Midbrain (tissue), 1 donor: Measurements from ENCODE around the gene ZNF318.

Experiments
- DNase-seq: peaks from one replicate; lab custom pipeline; 2025; lab: John Stamatoyannopoulos, UW

Gene ZNF318

DNA sequence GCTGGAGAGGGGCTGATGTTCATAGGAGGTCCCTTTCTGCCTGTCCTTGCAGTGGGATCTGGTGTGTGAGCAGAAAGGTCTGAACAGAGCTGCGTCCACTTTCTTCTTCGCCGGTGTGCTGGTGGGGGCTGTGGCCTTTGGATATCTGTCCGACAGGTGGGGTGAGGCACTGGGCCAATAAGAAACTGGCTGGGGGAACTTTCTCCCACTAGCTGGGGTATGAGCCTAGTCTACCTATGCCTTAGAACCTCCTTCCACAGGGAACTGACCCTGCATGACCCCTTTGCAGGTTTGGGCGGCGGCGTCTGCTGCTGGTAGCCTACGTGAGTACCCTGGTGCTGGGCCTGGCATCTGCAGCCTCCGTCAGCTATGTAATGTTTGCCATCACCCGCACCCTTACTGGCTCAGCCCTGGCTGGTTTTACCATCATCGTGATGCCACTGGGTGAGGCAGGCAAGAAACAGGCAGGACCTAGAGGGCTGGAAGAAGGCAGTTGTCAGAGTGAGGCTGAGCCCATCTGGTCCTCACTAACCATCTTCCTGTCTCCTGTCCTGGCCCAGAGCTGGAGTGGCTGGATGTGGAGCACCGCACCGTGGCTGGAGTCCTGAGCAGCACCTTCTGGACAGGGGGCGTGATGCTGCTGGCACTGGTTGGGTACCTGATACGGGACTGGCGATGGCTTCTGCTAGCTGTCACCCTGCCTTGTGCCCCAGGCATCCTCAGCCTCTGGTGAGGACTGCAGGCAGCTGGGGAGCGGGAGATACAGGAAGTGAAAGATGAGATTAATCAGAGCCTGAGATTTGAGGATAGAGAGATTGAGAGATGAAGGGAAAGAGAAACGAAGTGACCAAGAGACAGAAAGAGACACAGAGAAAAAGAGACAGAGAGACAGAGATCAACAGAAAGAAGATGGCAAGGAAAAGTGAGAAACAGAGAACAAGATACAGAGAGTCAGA lies 69.8 kb downstream of the ZNF318 start:
- no peak for DNase-seq

DNA sequence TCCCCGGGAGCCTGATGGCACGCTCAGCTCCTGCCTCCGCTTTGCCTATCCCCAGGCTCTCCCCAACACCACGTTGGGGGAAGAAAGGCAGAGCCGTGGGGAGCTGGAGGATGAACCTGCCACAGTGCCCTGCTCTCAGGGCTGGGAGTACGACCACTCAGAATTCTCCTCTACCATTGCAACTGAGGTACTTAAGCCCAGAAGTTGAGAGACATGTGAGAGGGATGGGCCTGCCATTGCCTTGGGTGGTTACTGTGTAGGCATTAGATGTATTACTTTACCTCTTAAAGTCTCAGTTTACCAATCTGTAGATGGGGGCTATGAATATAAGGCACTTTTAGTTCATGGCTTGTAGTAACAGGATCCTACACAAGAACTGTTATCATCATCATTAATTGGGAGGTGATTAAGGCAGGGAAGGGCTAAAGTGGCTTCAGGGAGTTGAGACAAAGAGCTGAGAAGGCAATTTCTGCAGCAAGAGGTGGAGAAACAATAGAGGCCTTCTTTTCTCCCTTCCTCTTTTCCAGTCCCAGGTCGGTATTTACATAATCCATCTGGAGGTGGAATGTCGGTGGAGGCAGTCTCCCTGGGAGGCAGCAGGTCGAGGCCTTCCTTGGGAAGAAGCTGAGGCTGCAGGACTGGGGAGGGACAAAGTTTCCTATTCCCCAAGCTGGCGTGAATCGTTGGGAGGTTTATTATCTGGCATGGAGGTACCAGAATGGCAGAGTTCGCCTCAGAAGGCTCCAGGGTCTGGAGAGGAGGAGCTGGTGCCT lies 70.7 kb downstream of the ZNF318 start:
- no peak for DNase-seq

- DNase-seq, result peak; percentile 21
Measured at GRCh38 chr6:43297644-43298564, 71.5 kb downstream of the ZNF318 start, which contains the start of gene SLC22A7. Gene SLC22A7 (plus strand): TSS chr6:43298260. CDS start chr6:43298359, 99 bp downstream.

DNA sequence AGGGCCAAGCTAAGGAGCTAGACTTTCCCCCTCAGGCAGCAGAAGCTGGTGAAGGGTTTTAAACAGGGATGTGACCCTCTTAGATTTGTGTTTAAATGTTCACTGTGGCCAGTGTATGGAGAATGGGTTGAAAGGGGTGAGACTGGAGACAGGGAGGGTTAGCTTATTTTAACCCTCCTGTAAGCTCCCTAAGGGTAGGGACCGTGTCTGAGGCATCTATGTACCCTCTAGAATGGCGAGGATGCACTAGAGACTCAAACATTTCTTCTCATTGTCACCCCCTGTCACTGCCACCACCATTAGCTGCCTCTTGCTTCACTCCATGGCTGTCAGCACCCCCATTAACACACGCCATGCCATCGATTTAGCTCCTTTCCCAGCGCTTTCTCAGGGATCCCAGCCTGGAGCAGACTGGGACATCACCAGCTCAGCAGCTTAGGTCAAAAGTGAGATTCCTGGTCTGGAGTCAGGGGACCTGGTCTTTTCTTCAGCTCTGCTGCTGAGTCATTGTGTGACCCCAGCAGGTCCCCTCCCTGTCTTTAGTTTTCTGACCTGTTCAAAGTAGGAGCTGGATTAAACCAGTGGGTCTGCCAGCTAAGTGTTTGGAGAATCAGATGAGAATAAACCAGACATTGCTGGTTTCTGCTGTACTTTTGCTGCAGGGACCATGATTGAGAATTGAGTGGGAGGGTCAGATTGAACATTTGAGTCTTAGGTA lies 72.5 kb downstream of the ZNF318 start:
- no peak for DNase-seq

GRCh38 chr6:43295456-43295855 lies 74.0 kb downstream of the ZNF318 start:
- no peak for DNase-seq

GRCh38 chr6:43294536-43294935 lies 74.9 kb downstream of the ZNF318 start:
- no peak for DNase-seq

DNA sequence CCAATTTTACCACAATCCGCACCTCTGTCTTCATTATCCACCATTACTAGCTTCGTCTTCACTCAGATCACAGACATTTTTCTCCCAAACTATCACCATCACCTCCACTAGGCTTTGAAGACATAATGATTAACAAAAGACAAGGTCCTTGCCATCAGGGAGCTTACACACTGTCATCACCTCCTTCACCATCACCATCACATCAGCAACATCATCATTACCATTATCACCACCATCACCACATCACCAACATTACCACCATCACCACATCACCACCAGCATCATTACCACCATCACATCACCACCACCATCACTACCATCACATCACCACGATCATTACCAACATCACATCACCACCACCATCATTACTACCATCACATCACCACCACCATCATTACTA lies 75.7 kb downstream of the ZNF318 start:
- no peak for DNase-seq

DNA sequence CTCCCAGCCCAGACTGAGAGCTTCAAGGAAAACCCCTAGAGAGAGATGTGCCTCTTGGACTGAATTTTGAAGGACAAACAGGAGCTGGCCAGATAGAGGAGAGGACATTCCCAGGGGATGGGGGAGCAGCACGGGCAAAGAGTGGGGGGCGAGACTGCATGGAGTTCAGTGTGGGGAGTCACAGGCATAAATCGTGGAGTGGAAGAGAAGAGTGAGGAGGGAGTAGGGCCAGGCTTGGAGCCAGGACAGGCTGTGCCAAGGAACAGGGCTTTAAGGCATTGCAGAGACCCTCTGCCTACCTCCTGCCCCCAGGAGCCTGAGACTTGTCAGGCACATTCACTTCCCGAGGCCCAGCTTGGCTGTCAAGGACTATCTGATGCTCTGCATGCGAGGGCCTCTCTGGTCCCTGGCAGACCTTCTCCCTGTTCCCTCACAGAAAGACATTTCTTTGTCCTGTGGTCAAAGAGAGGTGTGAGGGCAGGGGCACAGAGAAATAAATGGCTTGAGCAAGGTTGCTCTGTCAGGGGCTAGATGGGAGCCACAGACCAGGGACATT lies 76.6 kb downstream of the ZNF318 start:
- no peak for DNase-seq

GRCh38 chr6:43292341-43292740 lies 77.1 kb downstream of the ZNF318 start:
- no peak for DNase-seq

GRCh38 chr6:43291708-43292107 lies 77.7 kb downstream of the ZNF318 start:
- no peak for DNase-seq

DNA sequence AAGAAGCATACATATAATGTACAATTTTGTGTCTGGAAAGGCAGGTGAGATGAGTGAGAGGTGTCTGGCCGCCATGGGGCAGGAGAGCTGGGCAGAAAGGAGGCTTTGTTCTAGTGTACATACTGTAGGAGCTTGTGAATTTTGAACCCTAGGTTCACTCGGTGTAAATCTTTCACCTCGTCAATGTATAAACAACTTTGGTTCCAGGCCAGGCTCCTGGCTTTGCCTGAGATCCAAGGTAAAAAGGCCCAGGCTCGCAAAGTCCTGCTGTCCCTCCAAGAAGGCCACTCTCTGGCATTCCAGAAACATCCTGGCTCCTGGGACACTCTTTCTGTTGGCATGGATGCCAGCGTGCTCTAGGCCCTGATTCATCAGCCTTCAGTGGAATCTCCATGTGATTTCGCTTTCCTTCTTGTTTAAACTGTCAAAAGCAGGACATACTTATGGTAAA lies 78.5 kb downstream of the ZNF318 start:
- no peak for DNase-seq

DNA sequence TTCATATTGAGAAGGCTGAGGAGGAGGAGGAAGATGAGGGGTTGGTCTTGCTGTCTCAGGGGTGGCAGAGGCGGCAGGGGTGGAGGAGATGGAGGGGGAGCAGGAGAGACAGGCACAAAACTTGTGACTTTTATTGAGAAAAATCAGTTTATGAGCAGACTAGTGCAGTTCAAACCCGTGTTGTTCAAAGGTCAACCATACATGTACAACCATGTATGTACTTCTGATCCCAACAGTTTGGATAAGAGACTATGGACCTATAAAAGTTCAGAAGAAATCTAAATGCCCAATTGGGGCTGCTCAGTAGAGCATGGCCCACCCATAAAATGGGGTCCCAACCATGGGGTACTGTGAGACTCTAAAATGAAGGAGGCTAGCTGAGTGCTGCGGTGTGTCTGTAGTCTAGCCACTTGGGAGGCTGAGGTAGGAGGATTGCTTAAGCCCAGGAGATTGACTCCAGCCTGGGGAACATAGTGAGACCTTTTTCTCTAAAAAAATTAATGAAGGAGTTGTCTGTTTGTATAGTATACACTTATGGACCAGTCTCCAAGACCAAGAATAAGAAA lies 79.0 kb downstream of the ZNF318 start:
- no peak for DNase-seq

- DNase-seq, result no peak
Measured at GRCh38 chr6:43287717-43288679, 81.4 kb downstream of the ZNF318 start.

DNA sequence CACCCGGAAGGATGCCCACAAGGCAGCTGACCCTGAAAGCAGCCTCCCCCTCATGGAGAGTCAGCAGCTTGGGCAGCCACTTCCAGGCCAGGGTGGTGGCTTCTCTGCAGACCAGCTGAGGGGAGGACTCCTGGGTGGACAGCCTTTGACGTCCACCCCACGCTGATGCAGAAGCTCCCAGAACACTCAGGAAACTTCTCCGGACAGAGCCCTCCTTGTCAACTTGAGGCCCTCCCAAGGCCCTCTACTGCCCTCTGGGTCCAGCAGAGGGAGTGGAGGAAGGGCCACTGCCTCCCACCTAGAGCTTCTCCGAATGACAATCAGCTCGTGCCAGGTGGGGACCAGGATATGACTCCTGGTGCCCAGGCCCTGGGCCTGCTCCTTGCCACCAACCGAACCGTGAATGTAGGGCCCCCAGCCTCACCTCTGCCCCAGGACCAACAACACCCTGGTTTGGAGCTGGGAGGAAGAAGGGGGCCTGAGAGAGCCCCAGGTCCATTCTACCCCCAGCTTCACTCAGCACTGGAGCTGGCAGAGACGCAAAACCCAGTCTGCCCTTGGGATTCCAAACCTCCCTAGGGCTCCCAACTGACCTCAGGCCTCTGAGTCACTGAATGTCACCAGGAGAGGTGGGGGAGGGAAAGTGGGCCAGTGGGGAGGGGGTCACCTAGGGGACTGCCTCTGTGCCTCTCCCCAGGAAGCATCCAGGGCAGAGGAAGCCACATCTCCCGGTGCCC lies 82.3 kb downstream of the ZNF318 start:
- DNase-seq, result peak; percentile 14

GRCh38 chr6:43286456-43286979 lies 82.9 kb downstream of the ZNF318 start:
- no peak for DNase-seq
